H7 (cell line): Measurements from ENCODE around the gene RRN3. TPM values are rescaled to one million over a fixed set of nuclear protein-coding genes. Genes with fewer than 3 reads are reported as not detected.
"Not testable (repeated sequence)": the region's sequence is repeated elsewhere in the genome, so short reads cannot be mapped to it uniquely, and the experiment has no call there.

ENCODE experiments used
- DNase-seq: peaks from one replicate; pipeline ENCODE4 v3.0.0; 2012
- H3K27me3 ChIP-seq: 2 replicates; pipeline ENCODE4 v1.6.0; 2011; ENCODE audit warnings: mild to moderate bottlenecking, low read length; ENCODE audit not compliant: control insufficient read depth, insufficient read depth
- H3K36me3 ChIP-seq: replicated peaks from 2 replicates; pipeline ENCODE4 v1.5.1; 2011; ENCODE audit warnings: low read length; ENCODE audit not compliant: control insufficient read depth, insufficient read depth
- H3K4me3 ChIP-seq: 2 replicates; pipeline ENCODE4 v1.5.1; 2011; ENCODE audit warnings: low read depth, mild to moderate bottlenecking, control low read depth, low read length, moderate library complexity; ENCODE audit not compliant: insufficient read depth
- total RNA-seq: library from RNA; depleted of rRNA; stranded (reverse); fragments of >200 nt; shearing (Covaris generic); gene quantifications from 2 replicates; pipeline ENCODE4 v1.2.3, GENCODE V29; 2014

The RRN3 gene
- total RNA-seq, 1 experiment from 2014 or later: 24.8 TPM

DNA sequence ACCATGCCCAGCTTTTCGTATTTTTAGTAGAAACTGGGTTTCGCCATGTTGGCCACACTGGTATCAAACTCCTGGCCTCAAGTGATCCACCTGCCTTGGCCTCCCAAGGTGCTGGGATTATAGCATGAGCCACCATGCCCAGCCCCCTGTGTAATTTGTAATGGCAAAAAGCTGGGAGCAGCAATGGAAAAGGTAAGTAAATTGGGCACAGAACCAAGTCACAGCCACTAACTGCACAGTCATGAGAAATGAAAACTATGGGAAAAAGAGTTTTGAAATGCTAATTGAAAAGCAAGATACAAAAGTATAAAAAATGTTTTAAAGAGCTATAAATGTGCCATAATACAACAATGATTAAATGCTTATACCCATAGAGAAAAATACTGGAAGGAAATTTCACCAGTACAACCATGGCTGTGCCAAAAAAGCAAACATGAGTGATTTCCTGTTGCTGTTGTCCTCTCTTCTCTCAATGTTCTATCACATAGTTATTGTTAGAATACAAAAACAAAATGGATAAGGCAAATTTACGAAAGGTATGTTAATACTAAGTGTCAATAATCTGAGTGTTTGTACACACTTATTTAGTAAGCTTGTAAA is 44.4 kb downstream of the RRN3 start:
- no peak for DNase-seq
- Histone ChIP-seq H3K27me3 (no peaks in the 10 kb centered on the region), H3K4me3 (no peak overlapping the region), H3K36me3 (peaks cover 4% of the 10 kb centered on the region)

DNA sequence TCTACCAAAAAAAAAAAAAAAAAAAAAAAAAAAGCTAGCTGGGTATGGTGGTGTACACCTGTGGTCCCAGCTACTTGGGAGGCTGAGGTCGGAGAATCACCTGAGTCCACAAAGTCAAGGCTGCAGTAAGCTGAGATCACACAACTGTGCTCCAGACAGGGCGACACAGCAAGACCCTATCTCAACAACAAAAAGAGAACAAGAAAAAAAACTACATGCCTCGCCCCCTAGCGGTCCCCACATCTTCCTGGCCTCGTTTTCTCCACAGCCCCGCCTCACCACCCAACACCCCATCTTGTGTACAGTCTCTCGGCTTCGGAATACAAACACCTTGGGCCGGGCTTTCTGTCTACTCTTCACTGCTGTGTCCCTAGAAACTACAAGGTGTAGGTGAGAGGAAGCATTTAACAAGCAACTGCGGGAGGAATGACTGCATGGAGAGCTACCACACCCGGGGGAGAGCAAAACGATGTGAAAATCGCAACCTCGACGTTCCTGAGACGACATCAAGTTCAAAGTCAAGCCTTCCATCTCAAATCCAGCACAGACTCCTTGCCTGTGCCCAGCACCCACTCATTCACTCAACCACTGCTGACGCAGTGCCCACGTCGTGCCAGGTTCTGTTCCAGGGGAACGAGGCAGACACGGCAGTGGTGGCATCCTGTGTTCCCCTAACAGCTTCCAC is 47.2 kb downstream of the RRN3 start:
- no peaks in the 10 kb centered on the region for H3K27me3 ChIP-seq
- H3K36me3 ChIP-seq: peaks cover 5% of the 10 kb centered on the region
- no peak overlapping the region for H3K4me3 ChIP-seq
- DNase-seq: no peak

DNA sequence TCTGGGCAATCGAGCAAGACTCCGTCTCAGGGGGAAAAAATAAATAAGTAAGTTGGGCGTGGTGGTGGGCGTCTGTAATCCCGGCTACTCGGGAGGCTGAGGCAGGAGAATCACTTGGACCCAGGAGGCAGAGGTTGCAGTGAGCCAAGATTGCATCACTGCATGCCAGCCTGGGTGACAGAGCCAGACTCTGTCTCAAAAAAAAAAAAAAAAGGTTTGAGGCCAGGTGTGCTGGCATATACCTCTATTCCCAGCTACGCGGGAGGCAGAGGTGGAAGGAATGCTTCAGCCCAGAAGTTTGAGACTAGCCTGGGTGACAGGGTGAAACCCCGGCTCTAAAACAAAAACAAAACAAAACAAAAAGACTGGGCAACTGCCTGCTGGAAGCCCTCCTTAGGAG is 48.8 kb downstream of the RRN3 start:
- not testable (repeated sequence) for DNase-seq, H3K36me3 ChIP-seq, H3K27me3 ChIP-seq, H3K4me3 ChIP-seq

DNA sequence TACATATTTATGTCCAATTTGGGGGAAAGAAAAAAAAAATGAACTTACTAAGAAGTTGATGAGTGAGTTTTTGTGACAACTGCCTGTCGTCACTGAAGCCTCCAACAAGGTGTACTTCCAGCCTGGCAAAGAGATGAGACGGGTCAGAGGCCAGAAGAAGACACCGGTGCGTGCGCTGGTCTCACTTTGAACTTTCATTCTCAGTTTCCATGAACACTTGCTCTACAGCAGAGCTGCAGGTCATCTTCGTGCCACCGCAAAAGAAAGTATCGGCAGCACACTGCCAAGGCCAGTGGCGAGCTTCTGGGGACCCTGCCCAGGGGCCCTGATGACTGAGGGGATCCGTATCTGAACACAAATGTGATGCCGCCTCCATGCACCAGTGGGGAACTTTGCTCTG is 49.8 kb downstream of the RRN3 start:
- Histone ChIP-seq H3K4me3 (no peak overlapping the region), H3K36me3 (peaks cover 11% of the 10 kb centered on the region), H3K27me3 (no peaks in the 10 kb centered on the region)
- no peak for DNase-seq

DNA sequence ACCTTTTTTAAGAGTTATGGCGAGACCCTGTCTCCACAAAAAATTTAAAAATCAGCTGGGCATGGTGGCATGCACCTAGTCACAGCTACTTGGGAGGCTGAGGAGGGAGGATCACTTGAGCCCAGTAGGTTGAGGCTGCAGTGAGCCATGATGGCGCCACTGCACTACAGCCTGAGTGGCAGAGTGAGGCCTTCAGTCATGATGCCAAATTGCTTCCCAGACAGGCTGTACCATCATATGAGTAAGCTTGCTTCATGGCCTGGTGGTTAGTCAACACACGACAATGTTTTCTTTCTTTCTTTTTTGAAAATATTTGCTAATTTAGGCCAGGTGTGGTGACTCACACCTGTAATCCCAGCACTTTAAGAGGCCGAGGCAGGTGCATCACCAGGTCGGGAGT is 50.7 kb downstream of the RRN3 start:
- no peak for DNase-seq
- Histone ChIP-seq H3K27me3 (no peaks in the 10 kb centered on the region), H3K36me3 (peaks cover 16% of the 10 kb centered on the region), H3K4me3 (no peak overlapping the region)

DNA sequence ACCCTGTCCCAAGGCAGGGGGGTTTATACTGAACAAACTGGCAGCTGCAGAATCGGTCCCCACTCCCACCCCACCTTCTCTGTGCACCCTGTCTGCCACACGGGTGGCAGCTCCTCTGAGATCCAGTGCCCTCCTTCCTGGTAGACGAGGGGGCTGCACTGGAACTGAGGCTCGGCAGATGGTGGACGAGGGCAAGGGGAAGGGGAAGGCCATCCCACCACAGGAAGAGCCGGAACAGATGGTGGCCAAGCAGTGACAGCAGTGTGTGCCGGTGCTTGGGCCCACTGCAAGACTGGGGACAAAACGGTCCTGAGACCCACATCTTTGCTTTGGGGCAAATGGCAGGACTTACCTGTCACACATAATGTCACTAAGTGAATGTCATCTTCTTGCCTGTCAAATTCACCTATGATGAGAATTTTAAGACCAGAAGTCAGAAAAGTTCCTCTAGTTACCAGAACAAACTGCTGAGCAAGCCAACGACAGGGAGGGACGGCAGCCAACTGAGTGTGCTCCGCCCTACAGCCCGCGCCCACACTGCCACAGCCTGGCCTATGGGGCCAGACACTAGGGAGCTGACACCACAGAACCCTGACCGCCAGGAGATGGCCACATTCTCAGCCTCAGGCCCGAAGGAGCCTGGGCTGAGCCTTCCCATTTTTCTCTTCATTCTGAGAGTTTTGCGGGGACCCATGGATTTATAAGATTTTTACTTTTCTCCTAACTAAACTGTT is 52.6 kb downstream of the RRN3 start:
- peak; percentile 76 for DNase-seq
- no peak overlapping the region for H3K4me3 ChIP-seq
- H3K27me3 ChIP-seq: no peaks in the 10 kb centered on the region
- peaks cover 20% of the 10 kb centered on the region for H3K36me3 ChIP-seq

DNA sequence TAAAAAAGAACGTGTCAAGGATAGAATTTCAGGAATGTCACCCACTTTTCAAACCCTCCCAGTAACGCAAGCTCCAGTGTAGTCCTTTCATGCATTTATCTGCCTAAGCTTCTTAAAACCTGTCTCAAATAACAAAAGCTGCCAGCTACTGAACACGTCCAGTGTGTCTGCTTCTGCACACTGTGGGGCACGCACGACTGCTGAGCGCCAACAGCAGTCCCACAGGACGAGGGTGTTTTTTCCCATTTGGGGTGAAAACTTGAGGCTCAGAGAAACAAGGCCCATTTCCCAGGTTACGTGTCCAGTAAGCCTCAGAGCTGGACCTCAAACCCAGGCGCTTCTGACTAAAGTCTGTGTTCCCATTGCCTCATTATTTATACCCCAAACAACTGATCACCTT is 55.4 kb downstream of the RRN3 start:
- Histone ChIP-seq H3K27me3 (no peaks in the 10 kb centered on the region), H3K4me3 (no peak overlapping the region), H3K36me3 (peaks cover 38% of the 10 kb centered on the region)
- DNase-seq: no peak

DNA sequence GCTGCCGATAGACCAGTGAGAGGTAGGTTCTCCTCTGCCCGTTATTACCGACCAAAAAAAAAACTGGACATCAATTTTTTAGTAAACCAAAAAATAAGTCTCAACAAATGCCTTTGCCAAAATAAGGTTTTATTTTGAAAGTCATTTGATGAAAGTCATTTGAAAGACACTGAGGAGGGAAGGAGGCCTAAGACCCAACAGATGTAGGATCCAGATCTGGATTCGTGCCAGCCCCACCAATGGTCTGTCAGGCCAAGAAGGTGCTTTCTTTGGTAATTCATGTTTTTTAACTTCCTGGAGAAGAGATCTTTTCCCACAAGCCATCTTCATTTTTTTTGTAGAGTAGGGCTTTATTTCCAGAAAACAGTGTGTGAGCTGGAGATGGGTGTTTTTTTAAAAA is 56.3 kb downstream of the RRN3 start:
- Histone ChIP-seq H3K36me3 (peaks cover 45% of the 10 kb centered on the region), H3K27me3 (no peaks in the 10 kb centered on the region), H3K4me3 (no peak overlapping the region)
- DNase-seq: no peak

DNA sequence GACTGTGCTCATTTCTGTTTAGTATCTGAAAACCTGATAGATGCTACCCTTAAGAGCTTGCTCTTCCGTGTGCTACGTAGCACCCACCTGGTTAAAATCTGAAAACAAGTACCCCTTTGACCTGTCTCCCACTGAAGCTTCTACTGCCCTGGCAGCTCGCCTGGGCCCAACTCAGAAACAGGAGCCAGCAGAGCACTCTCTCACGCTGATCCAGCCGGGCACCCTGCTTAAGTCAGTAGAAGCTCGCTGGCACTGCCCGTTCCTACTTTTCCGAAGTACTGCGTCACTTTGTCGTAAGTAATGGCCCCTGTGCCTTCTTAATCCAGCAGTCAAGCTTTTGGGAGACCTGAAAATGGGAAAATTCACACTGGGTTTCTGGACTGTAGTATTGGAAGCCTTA is 57.1 kb downstream of the RRN3 start:
- no peak overlapping the region for H3K4me3 ChIP-seq
- no peaks in the 10 kb centered on the region for H3K27me3 ChIP-seq
- peaks cover 49% of the 10 kb centered on the region for H3K36me3 ChIP-seq
- no peak for DNase-seq

DNA sequence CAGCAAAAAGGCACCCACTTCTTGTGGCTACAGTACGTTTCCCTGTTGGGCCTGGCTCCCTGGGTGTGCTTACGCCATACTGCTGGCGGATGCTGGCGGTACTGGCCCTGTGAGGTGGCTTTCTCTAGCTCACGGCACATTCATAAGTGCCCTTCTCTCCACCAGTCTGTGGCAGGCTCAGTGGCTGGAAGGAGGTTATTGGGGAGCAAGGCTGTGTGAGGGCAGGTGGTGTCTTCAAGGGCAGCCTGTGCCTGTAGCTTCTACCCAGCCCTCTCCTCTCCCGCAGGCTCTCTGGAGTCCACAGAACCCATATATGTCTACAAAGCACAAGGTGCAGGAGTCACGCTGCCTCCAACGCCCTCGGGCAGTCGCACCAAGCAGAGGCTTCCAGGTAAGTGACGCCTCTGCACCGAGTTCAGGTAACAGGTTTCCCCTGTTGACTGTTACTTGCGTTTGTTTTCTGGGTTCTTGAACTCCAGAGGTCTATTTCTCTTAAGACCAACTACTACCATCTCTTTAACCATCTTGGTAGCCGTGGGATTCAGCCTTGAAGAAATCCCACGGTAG is 58.8 kb downstream of the RRN3 start:
- Histone ChIP-seq H3K27me3 (no peaks in the 10 kb centered on the region), H3K4me3 (no peak overlapping the region), H3K36me3 (peaks cover 56% of the 10 kb centered on the region)
- no peak for DNase-seq

DNA sequence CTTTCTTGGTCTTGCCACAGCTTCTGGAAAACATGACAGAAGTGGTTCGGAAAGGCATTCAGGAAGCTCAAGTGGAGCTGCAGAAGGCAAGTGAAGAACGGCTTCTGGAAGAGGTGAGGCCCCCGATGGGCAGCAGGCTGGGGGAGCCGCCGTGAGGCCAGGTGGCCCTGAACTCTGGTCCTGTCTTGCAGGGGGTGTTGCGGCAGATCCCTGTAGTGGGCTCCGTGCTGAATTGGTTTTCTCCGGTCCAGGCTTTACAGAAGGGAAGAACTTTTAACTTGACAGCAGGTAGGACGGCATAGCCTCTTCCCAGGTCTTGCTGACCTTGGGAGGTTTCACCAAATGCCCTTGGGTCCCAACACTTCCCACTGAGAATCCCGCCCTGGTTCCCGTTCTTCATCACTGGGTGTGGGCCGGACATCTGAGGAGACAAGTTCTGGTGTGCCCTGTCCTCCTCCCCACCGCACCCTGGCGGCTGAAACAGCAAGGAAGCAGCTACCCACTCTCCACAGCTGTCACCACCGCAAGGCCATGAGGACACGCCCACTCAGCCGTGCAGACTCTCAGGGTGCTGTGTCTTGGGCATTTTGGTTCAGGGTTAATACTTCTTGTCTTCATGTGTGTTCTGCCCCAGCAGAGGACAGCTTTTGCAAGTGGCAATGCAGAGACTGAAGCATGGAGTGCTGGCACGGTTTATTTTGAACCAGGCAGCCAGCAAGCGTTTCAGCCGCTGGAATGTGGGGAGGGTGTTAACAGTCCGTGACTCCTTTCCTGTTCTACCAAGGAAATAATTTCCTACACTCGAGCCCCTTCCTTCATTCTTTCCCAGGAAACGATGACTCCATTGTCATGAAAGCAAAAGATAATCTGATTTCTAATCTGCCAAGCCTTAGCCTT is 59.6 kb downstream of the RRN3 start:
- Histone ChIP-seq H3K27me3 (no peaks in the 10 kb centered on the region), H3K36me3 (peaks cover 51% of the 10 kb centered on the region), H3K4me3 (no peak overlapping the region)
- no peak for DNase-seq

DNA sequence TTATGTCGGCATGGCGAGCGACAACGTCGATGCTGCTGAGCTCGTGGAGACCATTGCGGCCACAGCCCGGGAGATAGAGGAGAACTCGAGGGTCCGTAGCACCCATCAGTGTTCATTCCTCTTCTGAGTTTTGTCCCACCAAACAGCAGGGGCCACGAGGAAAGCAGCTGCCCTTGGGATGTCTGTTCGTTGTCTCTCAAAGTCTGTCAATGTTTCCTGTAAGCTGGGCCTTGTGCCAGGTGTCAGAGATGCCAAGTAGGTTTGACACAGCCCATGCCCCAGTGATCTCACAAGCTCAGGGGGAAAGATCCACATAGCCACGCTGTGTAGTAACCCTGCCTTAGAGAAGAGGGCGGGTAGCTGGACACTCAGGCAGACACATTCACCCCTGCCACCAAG is 60.8 kb downstream of the RRN3 start:
- Histone ChIP-seq H3K27me3 (no peaks in the 10 kb centered on the region), H3K4me3 (no peak overlapping the region), H3K36me3 (peaks cover 48% of the 10 kb centered on the region)
- no peak for DNase-seq

DNA sequence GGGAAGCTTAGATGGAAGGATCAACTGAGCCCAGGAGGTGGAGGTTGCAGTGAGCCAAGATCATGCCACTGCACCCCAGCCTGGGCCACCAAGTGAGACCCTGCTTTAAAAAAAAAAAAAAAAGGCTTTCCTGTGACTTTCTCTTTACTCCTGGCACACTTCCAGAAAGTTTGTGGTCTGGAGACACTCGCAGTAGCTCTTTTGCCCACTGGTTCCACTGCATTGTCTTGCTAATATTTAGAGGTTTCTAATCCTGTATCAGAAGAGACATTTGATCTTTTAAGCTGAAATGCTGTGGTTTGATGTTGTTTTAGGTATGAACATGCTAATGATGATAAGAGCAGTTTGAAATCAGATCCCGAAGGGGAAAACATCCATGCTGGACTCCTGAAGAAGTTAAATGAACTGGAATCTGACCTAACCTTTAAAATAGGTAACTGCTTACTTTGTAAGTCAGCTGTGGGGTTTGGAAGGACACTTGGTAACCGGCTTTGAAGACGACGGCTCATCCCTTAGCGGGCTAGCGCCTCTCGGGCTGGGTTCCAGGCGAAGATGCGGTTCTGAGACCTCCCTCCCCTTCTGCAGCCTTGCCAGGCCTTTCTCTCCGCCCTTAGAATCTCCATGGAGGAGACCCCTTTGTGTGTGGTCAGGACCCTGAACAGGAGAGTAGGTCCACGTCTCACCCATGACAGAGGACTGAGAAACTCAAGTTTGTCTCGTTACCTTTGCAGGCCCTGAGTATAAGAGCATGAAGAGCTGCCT is 61.3 kb downstream of the RRN3 start:
- no peak overlapping the region for H3K4me3 ChIP-seq
- no peaks in the 10 kb centered on the region for H3K27me3 ChIP-seq
- DNase-seq: no peak
- H3K36me3 ChIP-seq: peaks cover 48% of the 10 kb centered on the region

DNA sequence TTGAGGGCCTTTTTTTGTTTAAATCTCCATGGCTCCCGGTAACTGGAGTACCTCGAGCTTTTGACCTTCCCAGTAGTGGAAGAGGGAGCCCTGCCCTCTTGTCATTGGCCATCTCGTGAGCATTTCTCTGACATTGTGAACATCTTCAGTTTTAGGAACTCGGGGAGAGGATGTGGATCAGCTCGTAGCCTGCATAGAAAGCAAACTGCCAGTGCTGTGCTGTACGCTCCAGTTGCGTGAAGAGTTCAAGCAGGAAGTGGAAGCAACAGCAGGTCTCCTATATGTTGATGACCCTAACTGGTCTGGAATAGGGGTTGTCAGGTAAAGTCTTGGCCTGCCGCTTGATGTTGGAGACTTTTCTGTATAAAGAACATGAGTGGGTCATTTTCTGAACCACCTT is 62.5 kb downstream of the RRN3 start:
- DNase-seq: no peak
- Histone ChIP-seq H3K4me3 (no peak overlapping the region), H3K36me3 (peaks cover 45% of the 10 kb centered on the region), H3K27me3 (no peaks in the 10 kb centered on the region)
